HEK293T (cell line): ENCODE measurements around the gene GLRX3.
A peak's percentile ranks its signal among the peaks of the same experiment; 100 is the strongest.

ENCODE experiments used
- CTCF ChIA-PET: fragments of 350-600 bp; formaldehyde crosslinking; extraction: SDS; loops from one replicate; lab custom pipeline; 2021; ENCODE audit warnings: antibody characterized with exemption, inconsistent platforms; lab: Yijun Ruan, JAX
- POLR2A ChIA-PET: fragments of 350-600 bp; formaldehyde crosslinking; extraction: SDS; loops from one replicate; lab custom pipeline; 2020; ENCODE audit warnings: antibody characterized with exemption, inconsistent platforms; lab: Yijun Ruan, JAX
- DNase-seq: peaks from one replicate; pipeline ENCODE4 v3.0.0; 2012; ENCODE audit warnings: mixed read lengths; ENCODE audit errors: extremely low spot score
- ARNT ChIP-seq: fragments of 450-650 bp; IDR thresholded peaks from 2 replicates; pipeline ENCODE4 v1.6.1; 2017; ENCODE audit warnings: mild to moderate bottlenecking
- BHLHE40 ChIP-seq: fragments of 450-650 bp; IDR thresholded peaks from 2 replicates; pipeline ENCODE4 v1.6.1; 2016; ENCODE audit warnings: mild to moderate bottlenecking, moderate library complexity, borderline replicate concordance
- CTBP1 ChIP-seq: fragments of 450-650 bp; IDR thresholded peaks from 2 replicates; pipeline ENCODE4 v1.6.1; 2016; ENCODE audit warnings: borderline replicate concordance
- ELF4 ChIP-seq: fragments of 450-650 bp; IDR thresholded peaks from 2 replicates; pipeline ENCODE4 v1.6.1; 2017; ENCODE audit warnings: antibody characterized with exemption
- FOXA1 ChIP-seq: fragments of 450-650 bp; IDR thresholded peaks from 2 replicates; pipeline ENCODE4 v1.6.1; 2016; ENCODE audit warnings: mild to moderate bottlenecking
- FOXK2 ChIP-seq: fragments of 450-650 bp; IDR thresholded peaks from 2 replicates; pipeline ENCODE4 v1.6.1; 2016; ENCODE audit warnings: mild to moderate bottlenecking
- FOXM1 ChIP-seq: fragments of 450-650 bp; IDR thresholded peaks from 2 replicates; pipeline ENCODE4 v1.6.1; 2017; ENCODE audit warnings: mild to moderate bottlenecking, borderline replicate concordance
- HDGF ChIP-seq: fragments of 450-650 bp; IDR thresholded peaks from 2 replicates; pipeline ENCODE4 v1.6.1; 2017; ENCODE audit warnings: antibody characterized with exemption, borderline replicate concordance
- L3MBTL2 ChIP-seq: fragments of 450-650 bp; conservative IDR thresholded peaks from 2 replicates; pipeline ENCODE4 v1.6.1; 2016; ENCODE audit warnings: mild to moderate bottlenecking
- LEF1 ChIP-seq: fragments of 450-650 bp; IDR thresholded peaks from 2 replicates; pipeline ENCODE4 v1.6.1; 2017; ENCODE audit warnings: mild to moderate bottlenecking, borderline replicate concordance
- NFRKB ChIP-seq: fragments of 450-650 bp; IDR thresholded peaks from 2 replicates; pipeline ENCODE4 v1.6.1; 2016; ENCODE audit warnings: mild to moderate bottlenecking, moderate library complexity
- SP1 ChIP-seq: fragments of 450-650 bp; IDR thresholded peaks from 2 replicates; pipeline ENCODE4 v1.6.1; 2017
- SUZ12 ChIP-seq: fragments of 450-650 bp; IDR thresholded peaks from 2 replicates; pipeline ENCODE4 v1.6.1; 2016; ENCODE audit warnings: mild to moderate bottlenecking
- TARDBP ChIP-seq: fragments of 450-650 bp; IDR thresholded peaks from 2 replicates; pipeline ENCODE4 v1.6.1; 2016
- ZNF384 ChIP-seq: fragments of 450-650 bp; IDR thresholded peaks from 2 replicates; pipeline ENCODE4 v1.6.1; 2016
- TF ChIP-seq, protein P1 (sequence below): fragments of 450-650 bp; IDR thresholded peaks from 2 replicates; pipeline ENCODE4 v1.6.1; 2016

GLRX3 gene

GRCh38 chr10:130121486-130122079, 14.6 kb upstream of the GLRX3 start:
- TF ChIP-seq, protein P1, sequence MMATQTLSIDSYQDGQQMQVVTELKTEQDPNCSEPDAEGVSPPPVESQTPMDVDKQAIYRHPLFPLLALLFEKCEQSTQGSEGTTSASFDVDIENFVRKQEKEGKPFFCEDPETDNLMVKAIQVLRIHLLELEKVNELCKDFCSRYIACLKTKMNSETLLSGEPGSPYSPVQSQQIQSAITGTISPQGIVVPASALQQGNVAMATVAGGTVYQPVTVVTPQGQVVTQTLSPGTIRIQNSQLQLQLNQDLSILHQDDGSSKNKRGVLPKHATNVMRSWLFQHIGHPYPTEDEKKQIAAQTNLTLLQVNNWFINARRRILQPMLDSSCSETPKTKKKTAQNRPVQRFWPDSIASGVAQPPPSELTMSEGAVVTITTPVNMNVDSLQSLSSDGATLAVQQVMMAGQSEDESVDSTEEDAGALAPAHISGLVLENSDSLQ = no peak
- TF ChIP-seq ZNF384 = no peak
- TF ChIP-seq NFRKB = no peak
- TF ChIP-seq FOXM1 = no peak
- no peak for TF ChIP-seq CTBP1
- TF ChIP-seq TARDBP = no peak
- TF ChIP-seq L3MBTL2 = no peak
- no peak for TF ChIP-seq LEF1
- no peak for TF ChIP-seq FOXK2
- no peak for TF ChIP-seq SUZ12
- TF ChIP-seq FOXA1 = no peak
- no peak for TF ChIP-seq SP1
- TF ChIP-seq ARNT = no peak
- TF ChIP-seq HDGF = no peak
- TF ChIP-seq ELF4 = no peak
- no peak for TF ChIP-seq BHLHE40
- no peak for DNase-seq
- ChIA-PET CTCF (no interaction called here), POLR2A (interaction anchor here (1.5 kb wide), 1 partner anchor 11 kb away, joined by 9 read pairs; the partner anchor contains the start of gene C10orf143)

DNA sequence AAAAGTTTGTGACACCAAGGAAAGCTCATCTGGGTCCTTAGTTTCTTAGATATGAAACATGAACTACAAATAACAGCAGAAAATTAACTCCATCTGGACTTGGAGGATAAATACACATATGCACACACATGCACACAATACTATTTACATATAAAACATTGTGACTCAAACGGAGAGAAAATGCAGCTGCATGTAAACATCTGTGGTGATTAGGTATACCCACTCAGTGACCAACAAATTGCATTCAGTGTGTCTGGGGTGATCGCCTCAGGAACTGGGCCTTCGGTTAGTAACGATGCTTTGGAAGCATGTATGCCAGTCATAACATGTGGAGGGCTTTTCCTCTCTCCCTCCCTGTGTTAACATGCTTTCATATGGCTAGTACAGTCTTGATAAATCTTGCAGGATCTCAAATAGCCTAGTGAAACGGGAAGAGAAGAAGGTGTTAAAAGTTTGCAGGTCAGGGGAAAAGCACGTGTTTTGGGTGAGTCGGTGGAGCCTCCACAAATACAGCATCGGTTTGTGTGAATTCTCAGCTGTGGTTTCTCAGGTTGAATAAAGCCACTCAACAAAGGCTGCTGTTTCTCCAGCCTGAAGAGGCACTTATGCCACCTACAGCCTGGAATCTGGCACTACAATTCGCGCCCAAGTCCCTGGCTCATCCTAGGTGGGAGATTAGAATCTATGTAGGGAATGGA, 8.7 kb upstream of the GLRX3 start:
- TF ChIP-seq ELF4 = no peak
- TF ChIP-seq L3MBTL2 = peak; percentile 75
- no peak for TF ChIP-seq BHLHE40
- no peak for TF ChIP-seq ARNT
- TF ChIP-seq, protein P1 = no peak
- no peak for TF ChIP-seq ZNF384
- no peak for TF ChIP-seq FOXA1
- ChIA-PET CTCF (interaction anchor here (0.6 to 1.1 kb wide), 6 partner anchors 16 to 744 kb away, joined by 3 to 4 read pairs (median 3); partner anchors contain the start of gene C10orf143), POLR2A (interaction anchor here (1.3 to 2.9 kb wide), 2 partner anchors 9 to 17 kb away, joined by 6 to 28 read pairs; partner anchors contain the start of genes C10orf143 and GLRX3)
- peak; percentile 87 for DNase-seq

DNA sequence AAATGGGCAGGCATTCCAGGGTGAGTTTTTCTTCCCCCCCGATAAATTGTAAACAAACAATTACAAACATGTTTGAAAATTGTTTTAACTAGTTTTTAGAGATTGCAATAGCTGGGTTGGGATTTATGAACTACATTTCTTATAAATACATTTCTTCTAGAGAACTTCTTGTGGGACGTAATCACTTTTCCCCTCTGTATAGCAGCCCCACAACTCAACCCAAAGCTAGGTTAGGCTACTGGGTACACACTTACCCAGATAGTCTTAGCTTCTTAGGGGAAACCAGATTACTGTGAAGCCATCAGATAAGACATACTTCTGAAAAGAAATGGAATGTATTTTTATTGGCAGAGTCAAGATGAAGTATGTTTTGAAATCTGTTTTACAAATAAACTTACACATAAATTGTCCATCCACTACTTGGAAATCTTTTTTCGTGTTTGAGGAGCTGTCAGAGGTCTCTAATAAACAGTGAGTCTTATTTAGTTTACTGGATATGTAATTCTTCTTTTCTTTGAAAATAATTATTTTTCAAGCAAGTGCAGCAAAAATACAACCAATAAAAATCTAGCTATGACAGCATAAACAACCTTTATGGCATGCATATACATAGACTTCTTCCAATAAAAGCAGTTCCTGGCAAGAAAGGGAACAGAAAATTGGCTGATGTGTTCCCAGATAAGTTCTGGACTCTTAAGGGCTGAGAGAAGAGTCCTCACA, 8.0 kb upstream of the GLRX3 start:
- no peak for TF ChIP-seq ELF4
- TF ChIP-seq, protein P1 = no peak
- no peak for TF ChIP-seq FOXK2
- TF ChIP-seq SP1 = no peak
- no peak for TF ChIP-seq ARNT
- no peak for TF ChIP-seq L3MBTL2
- no peak for TF ChIP-seq NFRKB
- no peak for TF ChIP-seq FOXM1
- TF ChIP-seq TARDBP = no peak
- TF ChIP-seq FOXA1 = no peak
- TF ChIP-seq LEF1 = no peak
- TF ChIP-seq CTBP1 = no peak
- no peak for TF ChIP-seq ZNF384
- no peak for TF ChIP-seq SUZ12
- no peak for TF ChIP-seq HDGF
- no peak for TF ChIP-seq BHLHE40
- CTCF ChIA-PET = interaction anchor here (0.7 to 1.1 kb wide), 3 partner anchors 17 to 745 kb away, joined by 3 to 4 read pairs (median 3); partner anchors contain the start of gene C10orf143
- DNase-seq = no peak
- POLR2A ChIA-PET = interaction anchor here (2.9 kb wide), 1 partner anchor 18 kb away, joined by 28 read pairs; the partner anchor contains the start of gene C10orf143

- POLR2A ChIA-PET = interaction anchor here (2.9 kb wide), 1 partner anchor 18 kb away, joined by 28 read pairs; the partner anchor contains the start of gene C10orf143
- DNase-seq = no peak
- no peak for TF ChIP-seq ZNF384
- no peak for TF ChIP-seq HDGF
- no peak for TF ChIP-seq FOXK2
- TF ChIP-seq CTBP1 = no peak
- no peak for TF ChIP-seq SP1
- no peak for TF ChIP-seq SUZ12
- TF ChIP-seq NFRKB = no peak
- TF ChIP-seq ARNT = no peak
- TF ChIP-seq BHLHE40 = no peak
- no peak for TF ChIP-seq TARDBP
- CTCF ChIA-PET = interaction anchor here (0.6 to 1.1 kb wide), 2 partner anchors 19 to 59 kb away, joined by 3 read pairs; no protein-coding TSS in a partner anchor
Observed at GRCh38 chr10:130128922-130129321, 7.3 kb upstream of the GLRX3 start.

GRCh38 chr10:130135676-130136225, 440 bp upstream of the GLRX3 start:
- TF ChIP-seq ARNT = no peak
- no peak for TF ChIP-seq BHLHE40
- TF ChIP-seq TARDBP = no peak
- TF ChIP-seq FOXA1 = no peak
- no peak for TF ChIP-seq ZNF384
- TF ChIP-seq ELF4 = no peak
- TF ChIP-seq, protein P1 = no peak
- TF ChIP-seq FOXM1 = no peak
- no peak for TF ChIP-seq FOXK2
- TF ChIP-seq SUZ12 = no peak
- ChIA-PET POLR2A (interaction anchor here (1.0 to 4.1 kb wide), 2 partner anchors 9 to 25 kb away, joined by 6 to 104 read pairs; partner anchors contain the start of gene C10orf143), CTCF (interaction anchor here (1.9 kb wide), 1 partner anchor 26 kb away, joined by 5 read pairs; the partner anchor contains the start of gene C10orf143)
- DNase-seq = no peak
